D721Med (cell line): ENCODE measurements around the gene ADCY1.
A peak's percentile ranks its signal among the peaks of the same experiment; 100 is the strongest.

ENCODE experiments used
- DNase-seq: peaks from one replicate; pipeline ENCODE4 v3.0.0; 2011; ENCODE audit warnings: low spot score; ENCODE audit not compliant: insufficient read length
- FAIRE-seq: peaks from 2 replicates; lab custom pipeline; 2011; peaks lifted over from hg19 to GRCh38; lab: Jason Lieb, UNC
- TF ChIP-seq, protein P1 (sequence below): IDR thresholded peaks from 2 replicates; pipeline ENCODE4 v1.5.1; 2012; ENCODE audit warnings: mild to moderate bottlenecking, control low read depth; ENCODE audit not compliant: insufficient read depth; ENCODE audit errors: missing control alignments

The ADCY1 gene

DNA sequence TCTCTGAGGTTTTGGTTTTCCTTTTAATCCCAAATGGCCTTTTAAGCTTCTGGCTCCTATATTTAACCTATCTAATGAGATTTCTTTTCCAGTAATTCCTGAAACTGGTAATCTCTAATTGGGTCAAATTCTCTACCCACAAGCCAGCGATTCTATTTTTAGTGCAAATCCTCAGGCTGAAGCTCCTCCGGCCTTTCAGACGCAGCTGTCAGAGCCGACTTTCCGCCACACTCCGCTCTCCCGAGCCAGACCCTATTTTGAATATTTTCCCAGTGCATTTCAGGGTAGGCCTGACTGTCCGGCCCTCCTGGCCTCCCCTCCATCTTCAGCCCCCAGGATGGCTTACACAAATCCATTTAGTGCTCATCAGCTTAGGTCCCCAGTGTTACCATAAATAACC is 9.7 kb upstream of the ADCY1 start:
- FAIRE-seq (no peak), DNase-seq (peak; percentile 73)
- TF ChIP-seq, protein P1, sequence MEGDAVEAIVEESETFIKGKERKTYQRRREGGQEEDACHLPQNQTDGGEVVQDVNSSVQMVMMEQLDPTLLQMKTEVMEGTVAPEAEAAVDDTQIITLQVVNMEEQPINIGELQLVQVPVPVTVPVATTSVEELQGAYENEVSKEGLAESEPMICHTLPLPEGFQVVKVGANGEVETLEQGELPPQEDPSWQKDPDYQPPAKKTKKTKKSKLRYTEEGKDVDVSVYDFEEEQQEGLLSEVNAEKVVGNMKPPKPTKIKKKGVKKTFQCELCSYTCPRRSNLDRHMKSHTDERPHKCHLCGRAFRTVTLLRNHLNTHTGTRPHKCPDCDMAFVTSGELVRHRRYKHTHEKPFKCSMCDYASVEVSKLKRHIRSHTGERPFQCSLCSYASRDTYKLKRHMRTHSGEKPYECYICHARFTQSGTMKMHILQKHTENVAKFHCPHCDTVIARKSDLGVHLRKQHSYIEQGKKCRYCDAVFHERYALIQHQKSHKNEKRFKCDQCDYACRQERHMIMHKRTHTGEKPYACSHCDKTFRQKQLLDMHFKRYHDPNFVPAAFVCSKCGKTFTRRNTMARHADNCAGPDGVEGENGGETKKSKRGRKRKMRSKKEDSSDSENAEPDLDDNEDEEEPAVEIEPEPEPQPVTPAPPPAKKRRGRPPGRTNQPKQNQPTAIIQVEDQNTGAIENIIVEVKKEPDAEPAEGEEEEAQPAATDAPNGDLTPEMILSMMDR, result no peak

DNA sequence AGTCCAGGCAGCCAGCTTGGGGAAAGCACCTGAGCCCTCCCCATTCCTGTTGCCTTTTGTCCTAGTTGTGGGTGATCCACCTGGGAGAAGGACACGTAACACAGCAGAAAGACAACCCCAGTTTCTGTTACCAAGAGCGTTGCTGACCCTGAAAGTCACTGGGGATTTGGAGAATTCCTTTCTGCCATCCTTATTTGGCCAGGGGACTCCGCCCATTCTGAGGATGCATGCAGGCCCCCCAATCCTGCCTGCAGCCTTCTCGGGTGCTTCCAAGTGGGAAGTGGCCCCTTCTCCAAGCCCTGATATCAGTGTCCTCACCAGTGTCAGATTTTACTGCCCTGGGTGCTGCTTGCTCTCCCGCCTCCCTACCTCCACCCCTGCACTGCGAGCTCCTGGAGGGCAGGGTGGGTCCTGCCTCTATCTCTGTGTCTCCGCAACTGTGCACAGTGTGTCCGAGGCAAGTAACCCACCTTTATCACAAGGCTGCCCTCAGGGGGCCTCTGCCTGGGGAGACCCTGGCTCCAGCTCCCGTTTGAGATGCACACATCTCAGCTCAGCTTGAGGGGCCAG is 9.2 kb upstream of the ADCY1 start:
- TF ChIP-seq, protein P1, result no peak
- FAIRE-seq (no peak), DNase-seq (no peak)

DNA sequence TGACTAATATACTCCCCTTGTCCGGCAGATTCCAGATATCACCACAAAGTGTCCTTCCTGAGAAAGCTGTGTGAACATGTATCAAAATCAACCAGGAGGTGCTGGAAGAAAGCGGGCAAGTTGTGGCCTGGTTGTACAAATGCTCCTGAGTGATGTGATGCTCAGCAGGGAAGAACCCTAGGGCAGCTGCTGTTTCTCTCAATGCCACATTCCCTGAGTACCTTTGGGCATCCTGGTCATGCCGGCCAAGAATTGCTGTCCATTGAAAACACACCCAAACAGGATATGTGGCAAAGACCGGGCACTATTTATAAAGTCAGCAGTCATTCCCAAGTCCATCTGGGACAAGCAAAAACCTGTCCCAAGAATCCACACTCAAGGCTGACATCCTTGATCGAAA is 7.8 kb upstream of the ADCY1 start:
- FAIRE-seq (no peak), DNase-seq (no peak)
- TF ChIP-seq, protein P1, result no peak

DNA sequence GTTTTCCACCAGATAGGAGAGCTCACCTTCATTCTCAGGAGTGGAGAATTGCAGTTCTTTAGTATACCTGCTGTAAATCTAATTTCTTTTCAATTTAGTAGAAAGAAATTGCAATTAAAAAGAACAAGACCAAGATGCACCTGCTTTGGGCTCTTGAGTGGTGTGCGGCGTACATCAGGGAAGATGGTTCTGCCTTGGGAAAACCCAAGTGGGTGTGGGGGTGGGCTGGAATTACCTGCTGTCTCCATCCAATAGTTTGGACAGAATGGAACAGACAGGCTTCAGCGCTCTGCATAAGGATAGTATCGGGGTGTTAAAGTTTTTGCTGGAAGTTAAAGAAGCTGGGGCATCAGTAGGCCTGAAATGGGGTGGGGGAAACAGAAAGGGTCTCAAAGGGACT is 7.2 kb upstream of the ADCY1 start:
- no peak for DNase-seq
- TF ChIP-seq, protein P1, result no peak
- FAIRE-seq, result no peak

DNA sequence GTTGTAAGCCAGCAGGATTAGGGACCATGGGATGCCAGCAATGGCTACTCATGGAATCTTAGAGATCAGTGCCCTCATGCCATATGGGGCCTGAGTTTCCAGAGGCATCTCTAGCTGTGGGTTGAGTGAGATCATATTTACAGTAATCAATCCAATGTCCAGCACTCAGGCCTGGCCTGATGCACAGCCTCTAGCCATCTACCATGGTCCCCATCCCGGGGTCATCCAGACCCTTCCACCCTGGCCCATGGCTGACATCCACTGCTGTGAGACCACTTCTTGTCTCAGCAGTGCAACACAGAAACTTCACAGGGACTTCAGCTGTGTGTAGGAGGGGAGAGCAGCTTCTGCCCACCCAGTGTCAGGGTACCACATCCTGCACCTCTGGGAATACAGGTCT is 6.5 kb upstream of the ADCY1 start:
- no peak for DNase-seq
- FAIRE-seq, result no peak
- TF ChIP-seq, protein P1, result no peak

DNA sequence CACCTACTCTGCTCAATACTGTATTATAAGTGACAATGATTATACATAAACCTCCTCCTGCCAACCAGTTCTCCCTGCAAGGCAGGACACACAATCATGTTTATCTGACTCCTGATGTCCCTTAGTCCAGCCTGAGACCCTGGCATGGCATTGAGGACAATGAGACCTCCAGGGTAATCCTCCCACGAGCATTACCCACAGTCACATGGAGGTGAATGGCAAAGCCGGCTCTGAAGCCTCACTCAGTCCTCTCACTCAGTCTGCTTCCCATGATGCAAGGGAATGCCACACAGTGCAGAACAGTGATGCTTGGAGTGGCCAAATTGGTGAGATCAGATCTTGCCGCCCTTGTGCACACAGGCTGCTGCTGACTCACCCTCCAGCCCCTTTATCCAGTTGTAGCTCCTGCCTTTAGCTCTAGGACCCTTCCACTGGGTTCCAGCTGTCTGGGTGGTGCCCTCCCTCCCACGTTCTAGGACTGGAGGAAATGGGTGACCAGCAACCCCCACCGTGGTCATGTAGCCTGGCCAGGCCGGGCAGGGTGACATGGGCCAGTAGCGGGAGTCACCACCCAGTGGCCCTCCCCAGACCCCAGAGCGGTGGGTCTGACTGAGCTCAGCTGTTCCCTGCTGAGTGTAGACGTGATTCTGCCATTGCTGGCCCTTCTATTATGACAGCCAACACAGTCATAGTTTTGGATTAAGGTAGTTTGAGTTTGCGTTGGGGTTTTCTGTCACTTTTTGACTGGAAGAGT is 5.5 kb upstream of the ADCY1 start:
- TF ChIP-seq, protein P1, result no peak
- no peak for DNase-seq
- no peak for FAIRE-seq

DNA sequence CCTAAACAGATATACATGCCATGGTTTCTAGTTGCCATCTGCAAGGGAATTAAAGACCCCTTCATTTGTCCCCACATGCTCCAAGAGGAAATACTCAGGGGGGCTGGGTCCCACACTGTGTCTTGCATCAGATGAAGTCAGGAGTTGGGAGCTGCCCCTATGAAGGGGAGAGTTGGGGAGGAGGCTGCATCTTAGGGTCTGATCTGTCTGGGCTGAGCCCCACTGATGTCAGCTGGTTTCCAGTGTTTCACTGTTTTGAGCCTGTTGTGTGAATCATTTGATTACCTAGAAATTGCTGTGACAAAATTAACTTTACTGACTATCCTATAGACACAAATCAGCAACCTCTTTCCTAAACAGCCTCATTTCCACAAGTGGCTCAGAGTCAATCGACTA is 4.9 kb upstream of the ADCY1 start:
- FAIRE-seq (no peak), DNase-seq (no peak)
- TF ChIP-seq, protein P1, result no peak
